Thoracic aorta (tissue), 2 donors: Measurements from ENCODE around the gene NCAPH2. TPM values are rescaled to one million over a fixed set of nuclear protein-coding genes. Genes with fewer than 3 reads are reported as not detected.

Experiments
- ATAC-seq: fragments of 150-250 bp; one replicate; pipeline ENCODE4 v1.8.0; 2017; ENCODE audit warnings: low read depth; ENCODE audit not compliant: insufficient number of reproducible peaks, low FRiP score
- DNase-seq: peaks from one replicate; pipeline ENCODE4 v3.0.0-alpha.2; 2020; ENCODE audit warnings: low spot score
- H3K27ac ChIP-seq, 2 donors: fragments of 200-600 bp; sonication (generic); 1 replicate in 1 of 2; 2 replicates in 1 of 2; pipeline ENCODE4 v1.5.1; 2016; ENCODE audit warnings: mild to moderate bottlenecking in 2 of 2, moderate library complexity in 2 of 2
- H3K27me3 ChIP-seq: fragments of 200-600 bp; sonication (generic); replicated peaks from 2 replicates; pipeline ENCODE4 v1.6.0; 2016; ENCODE audit warnings: mild to moderate bottlenecking; ENCODE audit not compliant: insufficient read depth
- H3K36me3 ChIP-seq: fragments of 200-600 bp; sonication (generic); one replicate; pipeline ENCODE4 v1.5.1; 2016
- H3K4me1 ChIP-seq, 2 donors: fragments of 200-600 bp; sonication (generic); 1 replicate in 1 of 2; 2 replicates in 1 of 2; pipeline versions ENCODE4 v1.5.1 to v1.6.0; 2016; ENCODE audit warnings: low read depth in 2 of 2, mild to moderate bottlenecking in 1 of 2; ENCODE audit not compliant: control insufficient read depth in 1 of 2
- H3K4me3 ChIP-seq: fragments of 200-600 bp; sonication (generic); 2 replicates; pipeline ENCODE4 v1.5.1; 2016; ENCODE audit warnings: mild to moderate bottlenecking
- H3K9me3 ChIP-seq: fragments of 200-600 bp; sonication (generic); 2 replicates; pipeline ENCODE4 v1.5.1; 2016
- total RNA-seq, 2 donors: library from RNA; depleted of rRNA; stranded (reverse); fragments of >200 nt; gene quantifications; one replicate each; pipeline versions ENCODE4 v1.1.0 to v1.2.3, GENCODE V29; 2016
- TF ChIP-seq, protein P1 (sequence below): fragments of 200-600 bp; sonication (generic); IDR thresholded peaks from one replicate; pipeline ENCODE4 v1.5.1; 2019; ENCODE audit warnings: antibody characterized with exemption

Gene NCAPH2
- total RNA-seq, 2 donors from 2014 or later: 40.8 to 50.4 TPM

DNA sequence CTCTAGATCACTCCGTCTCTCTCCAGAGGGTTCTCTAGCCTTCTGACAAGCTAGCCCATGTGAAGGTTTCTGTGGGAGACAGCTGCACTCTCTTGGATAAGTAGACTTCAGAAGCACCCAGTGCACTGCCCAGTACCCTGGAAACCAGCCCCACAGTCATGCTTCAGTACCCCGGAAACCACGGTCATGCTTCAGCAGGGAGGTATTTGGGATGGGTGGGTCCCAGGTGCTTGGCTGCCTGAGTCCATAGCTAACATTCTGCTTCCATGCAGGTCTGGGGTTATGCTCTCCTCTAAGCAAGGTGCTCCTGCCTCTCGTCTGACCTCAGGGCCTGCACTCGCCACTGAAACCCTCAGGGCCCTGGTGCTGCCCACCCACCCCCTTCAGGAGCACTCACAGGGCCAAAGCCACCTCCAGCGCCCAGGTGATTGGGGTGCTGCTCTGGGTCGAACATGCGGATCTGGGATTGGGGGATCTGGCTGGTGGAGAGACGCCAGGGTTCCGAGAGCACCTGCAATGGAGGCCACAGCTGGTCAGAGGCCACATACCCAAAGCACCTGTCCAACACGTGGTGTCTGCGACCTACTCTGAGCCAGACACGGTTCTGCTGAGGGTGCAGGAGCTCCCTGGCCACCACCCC lies 62.0 kb downstream of the NCAPH2 start:
- Histone ChIP-seq H3K36me3 (no peaks in the 10 kb centered on the region), H3K27ac (no peak overlapping the region), H3K27me3 (no peaks in the 10 kb centered on the region), H3K9me3 (no peaks in the 10 kb centered on the region), H3K4me1 (no peaks in the 10 kb centered on the region), H3K4me3 (no peak overlapping the region)
- TF ChIP-seq, protein P1, sequence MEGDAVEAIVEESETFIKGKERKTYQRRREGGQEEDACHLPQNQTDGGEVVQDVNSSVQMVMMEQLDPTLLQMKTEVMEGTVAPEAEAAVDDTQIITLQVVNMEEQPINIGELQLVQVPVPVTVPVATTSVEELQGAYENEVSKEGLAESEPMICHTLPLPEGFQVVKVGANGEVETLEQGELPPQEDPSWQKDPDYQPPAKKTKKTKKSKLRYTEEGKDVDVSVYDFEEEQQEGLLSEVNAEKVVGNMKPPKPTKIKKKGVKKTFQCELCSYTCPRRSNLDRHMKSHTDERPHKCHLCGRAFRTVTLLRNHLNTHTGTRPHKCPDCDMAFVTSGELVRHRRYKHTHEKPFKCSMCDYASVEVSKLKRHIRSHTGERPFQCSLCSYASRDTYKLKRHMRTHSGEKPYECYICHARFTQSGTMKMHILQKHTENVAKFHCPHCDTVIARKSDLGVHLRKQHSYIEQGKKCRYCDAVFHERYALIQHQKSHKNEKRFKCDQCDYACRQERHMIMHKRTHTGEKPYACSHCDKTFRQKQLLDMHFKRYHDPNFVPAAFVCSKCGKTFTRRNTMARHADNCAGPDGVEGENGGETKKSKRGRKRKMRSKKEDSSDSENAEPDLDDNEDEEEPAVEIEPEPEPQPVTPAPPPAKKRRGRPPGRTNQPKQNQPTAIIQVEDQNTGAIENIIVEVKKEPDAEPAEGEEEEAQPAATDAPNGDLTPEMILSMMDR: no peak
- DNase-seq (no peak), ATAC-seq (no peak)

DNA sequence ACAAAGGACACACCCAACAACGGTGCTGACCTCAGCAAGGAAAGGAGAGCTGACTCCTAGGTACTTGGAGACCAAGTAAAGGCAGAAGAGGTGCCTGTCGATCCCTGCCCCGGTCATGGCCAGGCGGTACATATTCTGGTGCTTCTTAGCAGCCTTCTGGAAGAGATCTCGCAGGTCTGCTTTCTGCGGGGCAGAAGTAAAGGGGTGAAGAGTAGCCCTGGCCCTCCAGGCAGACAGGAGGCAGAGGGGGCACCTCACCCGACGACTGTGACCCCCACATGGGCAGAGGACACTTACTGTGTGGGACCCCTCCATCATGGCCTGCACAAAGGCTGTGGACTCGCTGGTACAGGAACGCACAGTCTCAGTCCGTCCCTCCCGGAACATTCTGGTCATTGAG lies 62.8 kb downstream of the NCAPH2 start:
- ATAC-seq: no peak
- no peak overlapping the region for H3K4me3 ChIP-seq
- no peak overlapping the region for H3K27ac ChIP-seq
- no peaks in the 10 kb centered on the region for H3K27me3 ChIP-seq
- no peak for DNase-seq
- no peaks in the 10 kb centered on the region for H3K9me3 ChIP-seq
- no peaks in the 10 kb centered on the region for H3K4me1 ChIP-seq
- no peaks in the 10 kb centered on the region for H3K36me3 ChIP-seq
- TF ChIP-seq, protein P1: no peak

DNA sequence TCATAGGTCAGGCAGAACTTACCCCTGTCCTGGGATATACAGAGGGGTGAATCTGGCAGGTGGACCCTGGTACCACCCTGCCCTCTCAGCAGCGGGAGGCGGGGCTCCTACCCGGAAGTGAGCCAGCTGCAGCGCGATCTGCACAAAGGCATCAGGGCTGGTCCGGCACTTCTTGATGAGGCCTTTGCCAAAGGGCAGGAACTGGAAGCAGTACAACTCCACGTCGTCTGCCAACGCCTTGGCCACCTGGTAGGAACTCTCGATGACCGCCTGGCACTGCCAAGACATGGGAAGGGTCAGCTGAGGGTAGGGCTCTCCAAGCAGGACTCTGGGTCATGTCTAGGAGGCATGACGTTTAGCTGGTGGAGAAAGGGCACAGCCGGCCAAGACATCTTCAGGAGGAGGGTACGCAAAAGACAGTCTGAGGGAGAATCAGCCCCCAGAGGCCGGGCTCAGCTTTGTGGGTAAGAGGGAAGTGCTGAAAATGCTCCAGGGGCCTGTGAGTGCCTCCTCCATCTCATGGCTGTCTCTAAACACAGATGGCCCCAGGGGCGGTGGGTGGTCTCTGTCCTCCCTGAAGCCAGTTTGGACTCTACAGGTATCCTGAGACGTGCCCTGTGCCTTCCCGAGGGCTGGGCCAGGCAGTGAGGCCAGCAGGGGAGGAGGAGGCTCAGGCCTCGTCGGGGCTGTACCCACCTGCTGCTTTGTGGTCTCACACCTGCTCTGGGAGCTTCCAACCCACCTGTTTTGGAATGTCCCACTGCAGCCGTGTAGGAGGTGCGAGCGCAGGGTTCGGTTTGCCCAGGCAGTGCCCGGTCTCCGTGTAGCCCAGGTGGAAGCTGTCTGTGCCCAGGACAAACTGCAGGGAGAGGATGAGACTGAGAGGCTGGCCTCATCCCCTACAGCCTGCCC lies 63.5 kb downstream of the NCAPH2 start:
- no peaks in the 10 kb centered on the region for H3K36me3 ChIP-seq
- no peak overlapping the region for H3K4me3 ChIP-seq
- ATAC-seq: no peak
- no peaks in the 10 kb centered on the region for H3K4me1 ChIP-seq
- H3K9me3 ChIP-seq: no peaks in the 10 kb centered on the region
- no peaks in the 10 kb centered on the region for H3K27me3 ChIP-seq
- H3K27ac ChIP-seq: no peak overlapping the region
- DNase-seq: no peak
- TF ChIP-seq, protein P1: no peak

DNA sequence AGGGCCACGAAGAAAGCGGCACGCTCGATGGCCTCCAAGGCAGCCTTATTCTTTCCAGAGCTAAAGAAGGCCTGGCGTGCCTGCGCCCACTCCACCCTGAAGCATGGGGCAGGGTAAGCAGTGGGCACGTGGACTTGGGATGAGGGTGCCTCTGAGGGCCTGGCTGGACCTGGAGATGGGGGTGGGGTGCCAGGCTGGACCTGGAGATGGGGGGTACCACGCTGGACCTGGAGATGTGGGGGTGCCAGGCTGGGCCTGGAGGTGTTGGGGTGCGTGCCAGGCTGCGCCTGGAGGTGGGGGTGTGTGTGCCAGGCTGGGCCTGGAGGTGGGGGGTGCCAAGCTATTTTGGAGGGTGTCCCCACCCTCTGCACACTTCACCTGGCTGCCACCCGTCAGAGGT lies 64.9 kb downstream of the NCAPH2 start:
- DNase-seq (no peak), ATAC-seq (no peak)
- Histone ChIP-seq H3K4me3 (no peak overlapping the region), H3K27ac (no peak overlapping the region), H3K36me3 (no peaks in the 10 kb centered on the region), H3K9me3 (no peaks in the 10 kb centered on the region), H3K27me3 (no peaks in the 10 kb centered on the region), H3K4me1 (no peaks in the 10 kb centered on the region)
- TF ChIP-seq, protein P1: no peak
